GM18526 (cell line): ENCODE results near the gene NFIA.

ENCODE experiments used
- POLR2A ChIP-seq: IDR thresholded peaks from 3 replicates; pipeline ENCODE4 v1.6.1; 2011; ENCODE audit not compliant: insufficient read length; ENCODE audit errors: extremely low read depth

The NFIA gene

DNA sequence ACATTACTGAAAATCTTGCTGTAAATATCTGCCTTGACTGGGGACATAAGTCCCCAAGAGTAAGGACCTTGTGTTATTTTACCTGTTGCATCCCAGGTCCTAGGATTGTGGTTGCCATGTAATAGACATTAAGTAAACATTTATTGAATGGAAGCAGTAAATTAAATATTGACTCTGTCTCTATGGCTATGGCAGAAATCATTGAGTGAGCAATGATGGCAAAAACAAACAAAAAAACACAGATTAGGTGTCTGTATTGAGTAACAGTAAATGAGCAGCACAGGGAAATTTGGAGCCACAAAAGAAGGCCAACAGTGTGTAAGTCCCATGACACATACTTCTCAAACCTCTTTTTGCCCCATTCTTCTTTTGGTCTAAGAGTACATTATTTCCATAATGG lies 240.4 kb downstream of the NFIA start:
- no peak for TF ChIP-seq POLR2A

DNA sequence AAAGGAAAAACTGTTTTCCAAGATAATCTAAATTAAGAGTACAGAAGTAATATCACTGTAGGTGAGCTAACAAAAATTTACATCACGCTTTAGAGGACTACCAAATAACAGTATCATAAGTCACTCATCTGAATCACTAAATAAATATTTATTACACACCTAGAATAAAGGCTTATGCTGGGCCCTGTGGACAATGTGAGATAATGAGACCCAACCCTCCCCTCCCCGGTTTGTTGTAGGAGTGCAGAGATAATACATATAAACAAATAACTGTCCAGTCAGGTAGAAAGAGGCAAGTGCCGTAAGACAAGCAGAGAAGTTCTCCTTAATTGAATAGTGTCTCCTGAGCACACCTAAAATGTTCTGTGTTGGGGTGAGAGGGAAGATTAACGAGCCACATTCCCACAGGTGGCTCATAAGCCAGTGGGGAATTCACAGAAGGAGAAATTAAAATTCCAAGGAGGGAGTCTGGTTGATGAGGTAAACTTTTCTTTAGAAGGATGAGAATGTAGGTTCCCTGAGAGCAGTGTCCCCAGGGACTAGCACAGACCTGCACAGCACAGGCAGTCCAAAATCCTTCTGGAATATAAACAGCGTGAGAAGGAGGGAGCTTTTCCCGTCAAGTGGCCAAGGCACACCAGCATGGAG lies 241.4 kb downstream of the NFIA start:
- no peak for TF ChIP-seq POLR2A

DNA sequence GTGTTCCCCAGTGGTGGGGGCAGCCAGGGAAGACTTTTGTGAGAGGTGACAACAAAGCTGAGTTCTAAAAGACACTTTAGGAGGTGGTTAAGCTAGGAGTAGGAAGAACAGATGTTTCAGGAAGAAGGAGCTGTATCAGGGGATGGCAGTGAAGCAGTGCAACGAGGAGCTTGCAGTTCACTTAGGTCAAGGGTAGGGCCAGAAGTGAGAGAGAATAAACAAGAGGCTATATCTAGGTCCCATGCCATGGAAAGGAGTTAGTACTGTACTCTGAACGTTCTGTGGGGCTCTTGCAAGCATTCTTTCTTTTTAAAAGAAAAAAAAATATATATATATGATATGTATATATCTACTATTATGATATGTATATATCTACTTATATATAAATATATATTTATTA lies 244.4 kb downstream of the NFIA start:
- TF ChIP-seq POLR2A, result no peak

DNA sequence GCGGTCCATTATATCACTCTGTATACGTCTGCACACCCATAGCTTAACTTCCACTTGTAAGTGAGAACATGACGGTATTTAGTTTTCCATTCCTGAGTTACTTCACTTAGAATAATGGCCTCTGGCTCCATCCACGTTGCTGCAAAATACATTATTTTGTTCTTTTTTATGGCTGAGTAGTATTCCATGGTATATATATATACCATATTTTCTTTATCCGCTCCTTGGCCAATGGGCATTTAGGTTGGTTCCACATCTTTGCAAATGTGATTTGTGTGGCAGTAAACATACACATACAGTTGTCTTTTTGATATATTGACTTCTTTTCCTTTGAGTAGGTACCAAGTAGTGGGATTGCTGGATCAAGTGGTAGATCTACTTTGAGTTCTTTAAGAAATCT lies 245.1 kb downstream of the NFIA start:
- TF ChIP-seq POLR2A, result no peak

DNA sequence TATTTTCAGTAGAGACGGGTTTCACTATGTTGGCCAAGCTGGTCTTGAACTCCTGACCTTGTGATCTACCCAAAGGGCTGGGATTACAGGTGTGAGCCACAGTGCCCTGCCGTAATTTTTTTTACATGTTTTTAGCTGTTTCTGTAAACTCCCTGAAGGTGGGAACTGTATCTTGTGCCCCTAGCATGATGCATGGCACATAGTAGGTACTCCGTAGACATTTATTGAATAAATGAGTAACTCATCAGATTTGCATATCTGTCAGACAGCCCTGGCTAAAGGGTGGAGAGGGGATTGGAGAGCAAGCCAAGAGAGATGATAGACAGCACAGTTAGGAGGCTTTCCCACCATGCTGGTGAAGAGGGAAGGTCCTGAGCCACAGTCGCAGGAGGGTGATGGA lies 247.2 kb downstream of the NFIA start:
- no peak for TF ChIP-seq POLR2A

DNA sequence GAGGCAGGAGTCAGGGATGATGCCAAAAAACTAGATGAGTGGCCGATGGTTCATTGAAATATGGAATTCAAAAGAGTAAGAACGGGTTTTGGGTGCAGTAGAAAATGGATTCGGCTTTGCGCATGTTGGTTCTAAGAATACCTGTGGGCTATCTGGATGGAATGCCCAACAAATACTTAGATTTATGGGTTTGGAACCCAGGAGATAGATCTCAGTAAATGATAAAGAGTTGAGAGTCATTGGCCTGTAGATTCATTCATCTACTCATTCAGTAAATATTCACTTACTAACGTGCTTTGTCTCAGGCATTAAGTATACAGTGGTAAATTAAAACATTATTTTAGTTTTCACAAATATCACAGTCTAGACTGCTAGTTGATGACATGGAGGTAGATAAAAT lies 247.7 kb downstream of the NFIA start:
- TF ChIP-seq POLR2A, result no peak

DNA sequence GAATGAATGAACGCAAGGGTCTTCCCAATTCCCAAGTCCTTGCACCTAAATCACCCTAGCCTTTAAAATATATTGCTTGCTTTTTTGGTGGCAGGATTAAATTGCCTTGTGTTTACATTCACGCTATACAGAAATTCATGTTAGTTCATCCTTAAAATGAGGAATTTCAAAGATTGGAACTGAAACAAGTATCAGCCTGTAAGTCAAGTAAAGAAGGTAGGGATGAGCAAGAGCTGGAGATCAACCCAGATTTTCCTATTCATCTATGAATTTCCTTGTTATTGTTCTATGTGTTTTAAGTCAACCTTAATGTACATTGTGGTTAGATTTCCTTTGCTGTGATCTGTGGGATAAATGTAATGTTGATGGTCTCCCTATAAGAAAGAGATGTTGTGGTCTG lies 248.2 kb downstream of the NFIA start:
- TF ChIP-seq POLR2A, result no peak

DNA sequence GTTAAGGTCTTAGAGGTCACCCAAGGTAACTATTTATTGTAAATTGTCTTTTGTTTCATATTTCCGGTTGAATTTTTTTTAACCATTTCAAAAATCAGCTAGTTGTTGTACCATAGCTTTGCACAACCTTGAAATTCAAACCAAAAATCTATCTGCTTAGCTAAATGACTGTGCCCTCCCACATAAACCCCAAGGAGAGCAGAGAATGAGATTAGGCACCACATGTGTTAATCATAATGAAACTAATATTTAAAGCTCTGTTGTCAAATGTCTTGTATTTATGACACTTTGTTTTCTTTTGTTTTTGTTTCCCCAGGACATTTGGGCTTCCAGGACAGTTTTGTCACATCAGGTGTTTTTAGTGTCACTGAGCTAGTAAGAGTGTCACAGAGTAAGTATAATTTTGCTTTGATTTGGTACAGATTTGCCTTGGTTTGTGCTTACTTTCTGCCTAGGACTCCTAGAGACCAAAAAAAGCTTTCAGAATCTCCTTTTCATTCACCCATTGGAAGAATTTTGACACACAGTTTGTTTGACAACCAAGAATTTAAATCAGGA lies 249.9 kb downstream of the NFIA start:
- TF ChIP-seq POLR2A, result no peak

DNA sequence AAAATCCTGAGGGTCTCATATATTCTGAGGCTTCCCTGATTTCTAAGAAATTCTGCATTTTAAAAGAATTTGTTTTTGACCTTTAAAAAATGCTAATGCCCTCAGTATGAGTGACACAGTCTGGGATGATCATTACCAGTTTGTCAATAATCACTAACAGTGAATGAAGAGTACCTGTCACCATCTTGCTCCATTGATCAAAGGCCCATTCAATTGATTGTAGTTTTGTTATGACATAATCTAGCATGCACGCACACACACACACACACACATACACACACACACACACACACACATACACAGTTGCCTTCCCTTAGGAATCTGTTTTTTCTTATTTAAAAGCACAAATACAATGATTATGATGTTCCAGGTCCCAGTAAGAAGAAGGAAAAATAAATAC lies 250.4 kb downstream of the NFIA start:
- TF ChIP-seq POLR2A, result no peak

DNA sequence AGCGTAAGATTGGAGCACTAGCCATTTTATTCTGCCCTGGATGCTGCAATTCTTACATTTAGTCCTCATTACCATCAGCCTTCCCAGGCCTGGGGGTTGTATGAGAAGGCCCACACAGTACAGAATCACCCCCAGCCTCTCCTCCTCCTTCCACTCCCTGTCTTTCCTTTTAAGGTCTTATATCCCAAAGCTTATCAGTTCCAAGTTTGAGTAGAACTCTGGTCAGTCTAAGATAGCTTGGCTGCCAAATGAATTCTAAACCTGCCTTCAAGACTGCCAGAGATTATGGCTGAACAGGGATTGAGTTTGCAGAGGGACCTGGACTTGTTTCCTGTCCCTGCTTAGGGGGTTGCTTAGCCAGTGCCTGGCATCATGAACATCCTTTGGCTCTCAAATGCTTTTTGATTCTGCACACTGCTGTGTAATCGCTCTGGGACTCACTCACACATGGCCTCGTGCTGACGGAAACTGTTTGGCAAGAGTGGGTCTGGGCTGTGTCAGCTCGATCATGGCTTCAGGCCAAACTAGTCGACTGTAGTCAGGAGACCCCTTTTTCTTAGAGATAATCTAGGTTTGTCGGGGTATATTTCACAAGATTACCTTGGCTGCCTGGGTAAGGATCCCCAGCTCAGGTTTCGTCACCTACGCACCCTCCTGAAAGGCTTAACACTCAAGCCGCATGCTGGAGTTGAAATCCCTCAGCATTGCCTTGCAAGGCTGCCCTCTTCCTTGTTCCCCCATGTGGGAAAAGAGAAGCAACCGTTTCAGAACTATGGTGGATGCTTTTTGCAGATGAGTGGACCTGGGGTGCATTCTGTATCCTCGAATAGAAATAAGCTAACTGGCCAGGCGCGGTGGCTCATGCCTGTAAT lies 252.6 kb downstream of the NFIA start:
- TF ChIP-seq POLR2A, result no peak

DNA sequence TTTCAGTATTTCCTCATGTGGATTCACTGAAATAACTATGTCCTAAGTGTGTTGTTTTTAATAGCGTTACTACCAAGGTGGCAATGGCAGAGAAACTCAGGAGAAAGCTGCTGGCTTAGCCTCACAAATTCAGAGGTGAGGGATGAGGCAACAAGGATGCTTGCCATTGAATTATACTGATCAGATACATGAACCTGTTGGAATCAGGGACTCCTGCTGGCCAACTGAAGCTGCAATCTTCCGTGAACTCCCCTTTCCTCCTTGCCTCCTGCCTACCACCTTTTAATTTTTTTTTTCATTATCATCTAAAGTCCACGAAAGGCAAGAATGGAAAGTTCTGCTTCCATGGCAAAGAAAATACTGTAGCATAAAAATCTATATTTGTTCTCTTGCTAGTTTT lies 254.7 kb downstream of the NFIA start:
- TF ChIP-seq POLR2A, result no peak

DNA sequence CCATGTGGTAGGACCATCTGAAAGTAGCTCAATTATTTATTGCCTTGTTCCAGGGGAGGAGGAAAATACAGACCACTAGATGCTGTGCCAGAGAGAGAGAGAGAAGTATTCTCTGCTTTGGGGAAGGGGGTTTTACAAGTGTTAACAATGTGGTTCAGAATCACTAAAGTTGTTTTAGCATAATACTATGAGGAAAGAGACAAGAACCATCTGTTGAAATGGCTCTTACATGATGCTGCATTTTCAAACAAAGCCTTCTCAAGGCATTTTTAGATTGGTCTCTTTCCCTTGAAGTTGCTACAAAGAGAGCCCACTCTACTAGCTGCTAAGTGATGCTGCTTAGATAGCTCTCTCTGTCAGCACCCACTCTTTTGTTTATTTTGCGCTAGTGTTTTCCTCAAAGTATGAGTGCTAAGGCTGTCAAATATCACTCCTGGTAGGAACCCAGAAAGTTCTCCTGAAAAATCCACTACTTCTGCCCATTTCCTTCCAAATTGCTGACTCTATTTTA lies 255.1 kb downstream of the NFIA start:
- TF ChIP-seq POLR2A, result no peak

DNA sequence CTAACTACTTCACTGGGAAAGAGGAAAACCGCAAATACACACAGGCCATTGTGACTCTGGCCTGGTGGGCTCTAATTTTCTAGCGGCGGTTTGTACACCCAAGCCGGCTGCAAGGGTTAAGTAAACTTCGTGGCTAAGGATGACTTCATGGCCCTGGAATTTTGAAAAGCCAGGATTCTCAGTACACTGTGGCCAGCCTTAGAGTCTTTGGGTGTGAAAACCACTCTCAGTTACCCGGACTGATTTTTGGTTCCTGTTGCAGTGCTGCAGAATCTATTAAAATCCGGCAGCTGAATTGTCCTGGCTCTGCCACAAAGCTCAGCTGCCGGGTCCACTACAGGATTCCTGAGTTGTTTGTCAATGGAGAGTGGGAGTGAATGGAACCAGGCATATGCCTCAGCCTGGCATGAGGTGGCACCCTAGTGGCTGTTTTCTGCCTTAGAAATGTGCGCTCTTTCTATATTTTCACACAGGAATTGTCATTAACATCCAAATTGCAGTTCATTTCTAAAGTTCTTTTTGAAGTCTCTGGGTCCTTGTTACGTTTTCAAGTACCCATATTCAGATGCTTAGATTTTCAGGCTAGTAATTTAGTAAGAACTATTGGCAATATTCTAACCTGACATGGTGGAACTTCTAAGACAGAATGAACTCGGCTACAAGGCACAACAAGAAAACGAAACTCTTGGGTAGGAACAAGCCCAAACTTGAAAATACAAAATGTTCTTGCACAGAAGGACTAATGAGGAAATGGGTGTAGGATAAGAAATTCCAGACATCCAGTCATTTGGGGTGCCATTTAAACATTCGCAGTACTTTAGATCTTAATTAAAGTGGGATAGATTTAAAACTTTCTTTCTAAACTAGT lies 255.9 kb downstream of the NFIA start:
- TF ChIP-seq POLR2A, result no peak

DNA sequence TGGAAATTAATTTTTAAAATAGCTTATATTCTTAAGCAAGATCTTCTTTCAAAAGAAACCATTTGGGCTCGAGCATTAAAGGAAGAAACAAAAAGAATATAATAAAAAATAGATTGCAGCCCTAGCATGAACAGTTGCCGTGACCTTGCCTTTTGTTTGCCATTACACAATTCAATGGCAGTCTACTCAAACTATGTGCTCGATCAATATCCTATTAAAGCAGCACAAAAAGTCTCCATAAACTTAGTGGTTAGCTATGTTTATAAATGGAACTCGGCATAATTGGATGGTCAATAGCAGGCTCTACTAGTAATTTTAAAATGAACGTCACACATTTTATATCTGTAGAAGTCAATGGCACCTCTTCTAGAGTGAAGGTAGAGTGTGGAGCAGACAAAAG lies 256.5 kb downstream of the NFIA start:
- TF ChIP-seq POLR2A, result no peak

DNA sequence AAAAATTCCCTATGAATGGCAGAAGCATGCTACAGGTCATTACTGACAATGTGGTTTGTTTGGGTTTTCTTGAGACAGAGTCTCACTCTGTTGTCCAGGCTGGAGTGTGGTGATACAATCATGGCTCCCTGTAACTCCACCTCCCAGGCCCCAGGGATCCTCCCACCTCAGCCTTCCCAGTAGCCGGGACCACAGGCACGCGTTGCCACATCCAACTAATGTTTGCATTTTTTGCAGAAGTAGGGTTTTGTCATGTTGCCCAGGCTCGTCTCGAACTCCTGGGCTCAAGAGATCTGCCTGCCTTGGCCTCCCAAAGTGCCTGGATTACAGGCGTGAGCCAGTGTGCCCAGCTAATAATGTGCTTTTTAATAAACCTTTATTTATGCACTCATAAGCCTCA lies 259.1 kb downstream of the NFIA start:
- no peak for TF ChIP-seq POLR2A
